Tibial nerve (tissue), 4 donors: ENCODE measurements around the gene CDH11.

Experiments used
- CTCF ChIP-seq, 5 experiments: fragments of 200-600 bp in 3 of 5; fragments of 450-650 bp in 2 of 5; sonication (generic) in 3 of 5; IDR thresholded peaks; one replicate each; pipeline ENCODE4 v1.5.1; 2016 to 2019; ENCODE audit warnings: antibody characterized with exemption in 5 of 5, mild to moderate bottlenecking in 3 of 5, moderate library complexity in 2 of 5
- EP300 ChIP-seq, 2 donors: sonication (generic); formaldehyde crosslinking; IDR thresholded peaks; one replicate each; pipeline ENCODE4 v1.6.1; 2017; ENCODE audit warnings: antibody characterized with exemption in 2 of 2, mild to moderate bottlenecking in 1 of 2
- POLR2A ChIP-seq, 2 donors: fragments of 450-650 bp; IDR thresholded peaks; one replicate each; pipeline ENCODE4 v1.6.1; 2017; ENCODE audit warnings: antibody characterized with exemption in 2 of 2, mild to moderate bottlenecking in 2 of 2, moderate library complexity in 2 of 2

GRCh38 chr16:65119901-65120401 lies 1.9 kb downstream of the CDH11 start:
- TF ChIP-seq CTCF (IDR thresholded peaks at IDR 0.05) (no peak), POLR2A (IDR thresholded peaks at IDR 0.05) (peak in 1 of 2 donors; percentile 19), EP300 (IDR thresholded peaks at IDR 0.05) (peak in 1 of 2 donors; percentile 61)
